ENCODE data around the gene SPG21.
"Not testable (repeated sequence)": the region's sequence is repeated elsewhere in the genome, so short reads cannot be mapped to it uniquely, and the experiment has no call there.

SPG21 gene

DNA sequence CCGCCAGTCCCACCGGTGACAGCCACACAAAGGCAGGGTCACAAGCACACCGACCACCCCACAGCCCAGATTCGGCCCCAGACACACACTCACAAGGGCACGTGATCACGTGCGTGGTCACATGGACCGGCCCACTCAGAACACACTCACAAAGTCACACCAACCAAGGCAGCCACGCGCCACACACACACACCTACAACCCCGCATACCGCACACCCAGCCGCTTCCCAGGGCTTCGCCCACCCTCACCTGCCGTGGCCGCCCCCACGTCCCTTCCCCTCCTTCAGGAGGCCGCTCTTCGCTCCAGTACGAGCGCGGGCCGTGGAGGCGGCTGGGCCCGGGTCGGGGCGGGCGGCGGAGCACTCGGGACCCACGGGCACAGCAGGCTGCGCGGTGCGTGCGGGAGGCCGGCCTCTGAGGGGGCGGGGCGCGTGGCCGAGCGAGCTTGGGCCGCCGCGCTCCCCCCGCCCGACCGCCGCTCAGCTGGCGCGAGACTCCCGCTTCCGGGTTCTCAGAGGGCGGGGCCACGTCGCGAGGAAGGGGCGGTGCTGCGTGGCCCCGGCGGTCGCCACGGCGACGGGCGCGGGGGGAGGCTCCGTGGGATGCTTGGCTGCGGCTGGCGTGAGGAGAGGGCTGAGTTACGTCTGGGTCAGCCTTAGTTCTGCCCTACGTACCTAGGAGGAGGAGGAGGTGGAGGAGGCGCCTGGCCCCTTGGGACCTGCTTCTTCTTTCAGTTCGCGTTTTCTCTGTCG is at the start of gene SPG21:
Gene SPG21, minus strand, starts transcription at position 499 of the 752 bp plus-strand sequence. CDS start 6,345 bp downstream, outside the sequence.
- peak; percentile 94 for DNase-seq

GRCh38 chr15:65038836-65039235 is 49.1 kb upstream of the SPG21 start:
- DNase-seq: no peak

- no peak for DNase-seq
Observed at GRCh38 chr15:65038428-65038827, 48.7 kb upstream of the SPG21 start.

DNA sequence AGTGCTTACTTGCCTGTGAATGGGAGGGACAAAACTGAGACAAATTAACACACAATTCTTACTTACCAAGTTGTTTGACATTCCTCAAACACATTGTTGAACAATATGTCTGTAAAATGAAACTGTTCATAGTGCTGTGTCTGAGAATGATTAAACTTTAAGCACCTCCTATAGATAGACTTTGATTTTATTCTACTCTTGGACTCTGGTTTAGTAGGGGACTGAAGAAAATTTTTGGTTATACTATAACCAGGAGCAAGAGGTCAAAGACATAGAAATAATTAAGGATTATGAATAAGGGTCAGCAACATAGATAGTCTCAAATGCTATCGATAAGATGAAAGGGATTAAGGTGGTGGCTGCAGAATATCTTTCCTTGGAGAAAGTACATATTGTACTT is 47.6 kb upstream of the SPG21 start:
- DNase-seq: no peak

GRCh38 chr15:65034719-65035118 is 45.0 kb upstream of the SPG21 start:
- DNase-seq: no peak

DNA sequence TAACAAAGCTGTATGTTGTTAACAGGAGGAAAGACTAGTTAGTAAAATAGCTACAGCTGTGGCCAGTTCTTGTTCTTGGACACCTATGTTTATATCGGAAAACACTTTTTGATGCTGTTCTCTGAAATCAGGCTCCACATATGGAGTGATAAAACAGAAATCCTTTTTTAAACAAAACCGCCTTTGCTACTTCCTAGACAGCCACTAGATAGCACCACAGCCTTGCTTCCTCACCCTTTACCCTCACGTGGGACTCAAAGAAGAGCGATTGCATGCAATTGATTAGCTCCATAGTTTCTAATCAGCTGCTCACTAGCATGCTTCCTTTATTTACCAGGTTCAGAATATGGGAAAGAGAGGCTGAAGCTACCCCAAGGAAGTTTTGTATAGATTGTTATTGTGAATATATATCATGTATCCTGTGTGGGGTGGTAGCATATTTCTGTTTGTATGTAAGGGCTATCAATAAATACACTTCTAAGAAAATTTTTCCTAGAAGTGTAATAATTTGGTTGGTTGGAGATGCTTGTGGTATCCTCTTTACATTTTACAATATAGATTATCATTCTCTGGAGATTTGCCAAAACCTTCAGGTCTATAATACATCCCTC is 44.0 kb upstream of the SPG21 start:
- peak in 1 of 2 experiments; percentile 20 for DNase-seq

GRCh38 chr15:65032801-65033537 is 43.3 kb upstream of the SPG21 start:
- peak; percentile 35 to 57 for DNase-seq

DNA sequence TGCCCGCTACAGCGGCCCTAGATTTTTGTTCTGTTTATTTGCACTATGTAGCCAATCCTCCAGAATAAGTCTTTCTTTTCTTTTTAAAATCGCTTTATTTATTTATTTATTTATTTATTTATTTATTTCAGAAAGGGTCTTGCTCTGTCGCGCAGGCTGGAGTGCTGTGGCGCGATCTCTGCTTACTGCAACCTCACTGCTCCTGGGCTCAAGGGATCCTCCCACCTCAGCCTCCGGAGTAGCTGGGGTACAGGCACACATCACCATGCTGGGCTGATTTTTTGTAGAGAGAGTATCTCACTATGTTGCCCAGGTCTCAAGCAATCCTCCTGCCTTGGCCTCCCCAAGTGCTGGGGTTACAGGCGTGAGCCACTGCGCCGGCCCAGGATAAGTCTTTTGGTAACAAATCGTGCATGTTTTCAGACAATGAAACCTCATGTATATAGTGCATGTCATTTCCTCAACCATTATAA is 40.1 kb upstream of the SPG21 start:
- no peak for DNase-seq

DNA sequence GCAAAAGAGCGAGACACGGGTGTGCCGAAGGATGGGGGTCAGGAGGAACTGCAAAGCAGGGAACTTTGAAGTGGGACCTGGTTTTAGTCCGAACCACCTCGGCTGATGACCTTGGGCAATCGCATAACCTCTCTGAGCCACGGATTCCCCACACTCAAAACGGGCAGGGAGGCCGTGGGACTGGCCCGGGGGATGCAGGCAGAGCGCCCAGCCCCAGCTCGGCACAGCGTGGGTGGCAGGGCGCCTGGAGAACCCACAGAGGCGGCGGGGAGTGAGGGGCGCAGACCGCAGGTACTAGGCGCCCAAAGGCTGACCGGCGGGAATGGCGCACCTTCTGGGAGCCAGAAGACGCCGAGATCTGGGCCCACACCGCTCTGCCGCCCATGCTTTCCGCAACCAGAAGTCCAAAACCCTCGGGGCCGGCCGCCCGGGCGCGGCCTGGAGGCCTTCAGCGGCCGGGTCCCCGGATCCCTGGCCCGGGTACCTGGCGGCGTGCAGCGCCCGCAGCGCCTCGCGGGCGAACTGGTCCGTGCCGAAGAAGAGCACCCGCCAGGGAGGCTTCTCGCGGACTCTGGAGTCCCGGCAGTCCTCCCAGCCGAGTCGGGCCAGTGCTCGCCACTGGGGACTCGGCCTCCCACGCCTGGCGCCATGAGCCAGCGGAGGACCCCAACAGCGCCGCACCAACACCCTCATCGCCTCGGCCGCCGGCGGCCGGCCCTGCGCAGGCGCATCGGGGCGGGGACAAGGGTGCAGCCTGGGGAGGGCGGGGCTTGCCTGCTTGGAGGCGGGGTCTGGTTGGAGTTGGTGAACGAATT is 39.4 kb upstream of the SPG21 start, which contains the start of gene MTFMT:
Gene MTFMT, minus strand, starts transcription at position 719 of the 815 bp plus-strand sequence. Its CDS starts 26 bp downstream, at position 693.
- DNase-seq: peak; percentile 98

DNA sequence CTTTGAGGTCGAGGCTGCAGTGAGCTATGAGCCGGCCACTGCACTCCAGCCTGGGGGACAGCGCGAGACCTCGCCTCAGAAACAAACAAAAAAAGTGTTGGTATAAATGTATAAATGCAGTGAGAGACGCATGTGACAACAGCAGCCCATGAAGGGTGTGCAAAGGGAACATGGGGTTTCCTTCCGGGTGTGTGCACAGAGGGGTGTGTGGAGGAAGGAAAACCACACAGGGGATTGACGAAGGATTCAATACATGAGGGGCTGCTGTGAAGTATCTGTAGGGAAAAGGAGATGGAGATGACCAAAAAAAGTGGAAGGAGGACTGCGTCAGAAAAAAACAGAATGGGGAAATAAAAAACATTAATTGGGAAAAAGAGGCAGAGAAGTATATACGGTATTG is 38.6 kb upstream of the SPG21 start:
- no peak for DNase-seq

GRCh38 chr15:65027593-65027992 is 37.9 kb upstream of the SPG21 start:
- no peak for DNase-seq

DNA sequence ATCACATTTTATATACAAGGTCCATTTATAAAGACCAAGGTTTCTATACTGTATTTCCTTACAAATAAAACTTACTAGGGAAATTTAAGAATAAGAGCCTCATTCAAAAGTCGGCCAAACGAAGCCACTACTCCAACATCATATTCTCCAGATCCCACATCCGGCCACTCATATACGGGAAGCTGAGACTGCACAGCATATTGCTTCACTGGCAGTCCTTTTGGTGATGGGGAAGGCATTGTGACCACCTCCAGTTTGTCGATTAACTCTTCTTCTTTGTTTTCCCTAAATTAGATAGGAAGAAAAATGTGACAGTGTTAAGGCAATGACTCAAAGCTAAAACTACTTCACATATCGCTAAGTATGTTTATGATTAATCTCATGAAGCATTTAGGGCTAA is 37.0 kb upstream of the SPG21 start:
- DNase-seq: no peak

DNA sequence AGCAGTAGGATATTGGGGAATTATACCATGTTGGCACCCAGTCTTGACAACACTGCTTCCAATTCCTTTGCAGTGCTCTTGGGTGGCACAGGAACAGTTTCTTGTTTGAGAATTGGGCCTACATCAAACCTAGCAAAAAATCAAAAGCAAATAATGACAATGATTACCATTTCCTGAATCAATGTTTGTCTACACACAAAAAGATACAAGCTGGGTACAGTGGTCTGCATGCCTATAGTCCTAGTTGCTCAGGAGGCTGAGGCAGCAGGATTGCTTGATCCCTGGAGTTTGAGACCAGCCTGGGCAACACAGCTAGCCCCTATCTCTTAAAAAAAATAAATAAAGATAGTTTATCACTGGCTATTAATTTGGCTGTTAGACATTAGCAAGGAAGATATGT is 31.8 kb upstream of the SPG21 start:
- DNase-seq: no peak

DNA sequence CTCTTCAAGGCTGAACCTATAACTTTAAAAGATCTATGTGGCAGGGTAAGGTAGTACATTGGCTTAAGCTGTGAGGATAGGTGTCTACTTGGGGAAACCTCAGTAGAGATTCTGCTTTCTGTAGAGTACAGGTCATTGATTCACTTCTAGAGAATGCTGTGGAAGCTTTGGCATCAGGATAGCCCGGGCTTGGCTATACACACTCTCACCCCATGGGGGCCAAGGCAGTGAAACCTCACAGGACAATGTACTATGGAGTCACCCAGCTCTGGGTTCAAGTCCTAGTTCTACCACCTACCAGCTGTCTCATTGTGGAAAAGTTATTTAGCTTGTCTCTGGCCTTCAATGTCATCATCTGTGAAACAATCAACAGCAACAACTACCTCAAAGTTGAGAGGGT is 30.7 kb upstream of the SPG21 start:
- DNase-seq: no peak

DNA sequence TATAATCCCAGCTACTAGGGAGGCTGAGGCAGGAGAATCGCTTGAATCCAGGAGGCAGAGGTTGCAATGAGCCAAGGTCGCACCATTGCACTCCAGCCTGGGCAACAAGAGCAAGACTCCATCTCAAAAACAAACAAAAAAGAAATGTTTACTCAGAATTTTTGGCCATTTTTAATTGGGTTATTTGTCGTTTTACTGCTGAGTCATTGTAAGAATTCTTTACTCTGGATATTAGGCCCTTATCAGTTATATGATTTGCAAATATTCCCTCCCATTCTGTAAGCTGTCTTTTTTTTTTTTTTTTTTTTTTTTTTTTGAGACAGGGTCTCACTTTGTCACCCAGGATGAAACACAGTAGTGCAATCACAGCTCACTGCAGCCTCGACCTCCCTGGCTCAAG is 21.5 kb upstream of the SPG21 start:
- DNase-seq: not testable (repeated sequence)

GRCh38 chr15:65008983-65009382 is 19.3 kb upstream of the SPG21 start:
- DNase-seq: no peak

- no peak for DNase-seq
Observed at GRCh38 chr15:65006876-65007275, 17.2 kb upstream of the SPG21 start.

DNA sequence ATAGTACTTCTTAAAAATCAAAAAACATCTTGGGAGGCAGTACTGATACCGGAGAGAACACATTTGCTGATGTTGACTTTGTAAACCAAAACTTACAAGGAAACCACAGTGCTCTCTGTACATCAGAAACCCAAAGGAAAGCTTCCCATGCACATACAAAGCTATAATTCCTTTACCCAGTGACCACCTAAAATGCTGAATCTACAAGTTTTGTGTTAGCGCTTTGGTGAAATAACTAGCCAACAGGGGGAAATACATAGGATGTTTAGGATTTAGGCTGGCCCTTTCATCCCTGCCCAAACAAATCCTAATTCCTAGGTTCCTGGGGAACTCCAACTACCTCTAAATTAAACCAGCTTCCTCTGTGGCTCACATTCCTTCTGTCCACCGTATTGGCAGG is 15.3 kb upstream of the SPG21 start:
- no peak for DNase-seq

DNA sequence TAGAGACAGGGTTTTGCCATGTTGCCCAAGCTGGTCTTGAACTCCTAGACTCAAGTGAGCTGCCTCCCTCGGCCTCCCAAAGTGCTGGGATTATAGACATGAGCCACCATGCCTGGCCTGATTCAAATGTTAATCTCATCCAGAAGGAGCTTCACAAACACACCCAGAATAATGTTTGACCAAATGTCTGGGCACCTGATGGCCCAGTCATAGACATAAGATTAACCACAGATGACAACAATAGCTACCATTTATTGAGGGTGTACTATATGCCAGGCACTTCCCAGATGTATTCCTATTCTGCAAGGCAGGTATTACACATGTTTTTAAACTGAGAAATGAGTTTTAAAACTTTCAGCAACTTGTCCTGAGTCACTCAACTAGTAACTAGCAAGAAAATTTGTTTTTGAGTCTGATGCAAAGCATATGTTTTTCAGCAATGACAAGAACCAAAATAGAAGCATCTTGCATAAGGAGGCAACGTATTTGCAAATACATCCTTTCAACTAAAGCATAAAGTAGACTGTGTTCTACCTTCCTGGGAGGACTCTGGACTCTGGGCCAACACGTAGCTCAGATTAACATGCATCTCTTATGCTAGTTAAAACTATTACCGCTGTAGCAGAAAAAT is 8.1 kb upstream of the SPG21 start:
- DNase-seq: no peak

DNA sequence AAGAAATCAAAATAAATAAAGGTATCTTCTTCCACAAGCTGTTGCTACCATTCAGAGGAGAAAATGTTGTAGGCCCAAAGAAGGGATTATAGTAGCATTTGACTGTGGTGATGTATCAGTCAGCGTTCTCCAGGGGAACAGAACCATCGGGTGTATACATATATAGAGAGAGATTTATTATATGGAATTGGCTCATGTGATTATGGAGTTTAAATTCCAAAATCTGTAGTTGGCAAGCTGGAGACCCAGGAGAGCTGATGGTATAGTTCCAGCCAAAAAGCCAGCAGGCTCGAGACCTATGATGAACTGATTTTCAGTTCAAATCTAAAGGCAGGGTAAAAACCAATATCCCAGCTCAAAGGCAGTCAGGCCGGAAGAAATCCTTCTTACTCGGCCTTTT is 7.4 kb upstream of the SPG21 start:
- DNase-seq: no peak

DNA sequence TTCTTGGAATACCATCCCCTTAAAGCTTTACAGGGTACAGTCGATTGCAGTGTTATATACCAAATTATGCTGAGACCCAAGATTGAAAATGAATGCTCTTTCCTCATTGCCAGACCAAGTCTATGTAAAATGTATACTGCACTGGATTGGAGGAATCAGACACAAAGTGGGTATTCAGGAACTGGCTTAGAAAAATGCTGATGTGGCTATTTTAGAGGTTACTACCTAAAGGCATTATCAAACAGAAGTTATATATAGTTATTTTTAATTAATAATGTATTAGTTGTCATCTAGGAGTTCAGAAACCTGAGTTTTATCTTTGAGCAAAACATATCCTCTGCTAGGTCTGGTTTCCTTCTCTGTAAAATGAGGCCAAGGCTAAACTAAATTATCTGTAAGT is 3.6 kb upstream of the SPG21 start:
- DNase-seq: no peak

DNA sequence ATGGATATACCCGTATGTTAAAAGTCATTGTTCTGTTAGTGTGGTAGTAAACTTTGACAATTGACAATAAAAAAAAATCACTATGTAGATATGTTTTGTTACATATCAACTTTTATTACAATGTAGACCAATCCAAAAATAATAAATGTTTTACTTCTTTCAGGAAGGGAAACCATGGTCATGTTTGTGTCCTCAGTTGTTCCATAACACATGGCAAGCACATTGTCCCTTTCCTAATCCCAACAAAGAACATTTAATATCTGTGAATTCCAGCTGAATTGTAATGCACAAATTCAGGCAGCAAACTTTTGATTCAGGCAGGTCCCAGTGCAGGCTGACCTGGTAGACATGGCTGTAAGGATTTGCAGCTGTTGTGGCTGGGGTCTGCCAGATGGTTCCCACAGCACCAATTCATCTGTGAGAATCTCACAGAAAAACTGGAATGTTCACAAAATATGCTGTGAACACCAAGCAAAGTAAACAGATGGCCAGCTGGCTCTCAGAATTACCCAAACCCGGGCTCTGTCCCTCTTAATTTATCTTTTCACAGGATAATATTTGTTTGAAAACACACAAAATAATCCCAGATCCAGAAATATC is 1.9 kb upstream of the SPG21 start:
- DNase-seq: no peak
